SK-N-SH (cell line): ENCODE results near the gene ZNF573. TPM values are rescaled to one million over a fixed set of nuclear protein-coding genes. Genes with fewer than 3 reads are reported as not detected.

ENCODE experiments used
- CTCF ChIA-PET: fragments of 300-600, 350-600 bp; formaldehyde crosslinking; extraction: SDS; loops from one replicate; lab custom pipeline; 2021; lab: Yijun Ruan, JAX
- POLR2A ChIA-PET: fragments of 350-600 bp; sonication (Branson Sonifier 250); formaldehyde crosslinking; extraction: SDS; loops from one replicate; lab custom pipeline; 2020; ENCODE audit warnings: antibody characterized with exemption, inconsistent platforms; lab: Yijun Ruan, JAX
- DNase-seq: peaks from one replicate; pipeline ENCODE4 v3.0.0; 2012
- H2AFZ ChIP-seq: fragments of 200-600 bp; sonication (generic); 2 replicates; pipeline ENCODE4 v1.8.1; 2016; ENCODE audit warnings: antibody characterized with exemption, mild to moderate bottlenecking, low read depth
- H3F3A ChIP-seq: fragments of 200-600 bp; sonication (generic); replicated peaks from 2 replicates; pipeline ENCODE3; 2016; ENCODE audit warnings: antibody characterized with exemption, mild to moderate bottlenecking; ENCODE audit not compliant: insufficient read depth
- H3K27ac ChIP-seq, 2 experiments: fragments of 200-500 bp in 1 of 2; fragments of 200-600 bp in 1 of 2; sonication (Bioruptor generic) in 1 of 2; sonication (generic), shearing (Covaris generic) in 1 of 2; 2 replicates each; pipeline versions ENCODE4 v1.5.1 to v1.6.1; 2014 to 2016; ENCODE audit warnings: low read depth in 2 of 2, inconsistent platforms in 1 of 2, low read length in 1 of 2, mild to moderate bottlenecking in 1 of 2, mixed read lengths in 1 of 2
- H3K27me3 ChIP-seq: fragments of 200-600 bp; sonication (generic), shearing (Covaris generic); 2 replicates; pipeline ENCODE4 v1.6.1; 2016; ENCODE audit warnings: mixed run types; ENCODE audit not compliant: insufficient read depth
- H3K36me3 ChIP-seq, 2 experiments: fragments of 200-500 bp in 1 of 2; fragments of 200-600 bp in 1 of 2; sonication (Bioruptor generic) in 1 of 2; sonication (generic) in 1 of 2; replicated peaks in 1 of 2; 2 replicates each; pipeline versions ENCODE3 to v1.5.1; 2014 to 2016; ENCODE audit warnings: low read length in 1 of 2, mild to moderate bottlenecking in 1 of 2; ENCODE audit not compliant: insufficient read depth in 2 of 2, control insufficient read depth in 1 of 2
- H3K4me1 ChIP-seq, 2 experiments: fragments of 200-500 bp in 1 of 2; fragments of 200-600 bp in 1 of 2; sonication (Bioruptor generic) in 1 of 2; sonication (generic), shearing (Covaris generic) in 1 of 2; 2 replicates each; pipeline versions ENCODE4 v1.5.1 to v1.6.1; 2014 to 2016; ENCODE audit warnings: low read depth in 1 of 2, low read length in 1 of 2, mixed run types in 1 of 2; ENCODE audit not compliant: insufficient read depth in 2 of 2, control insufficient read depth in 1 of 2
- H3K4me2 ChIP-seq: fragments of 200-600 bp; sonication (generic), shearing (Covaris generic); 2 replicates; pipeline ENCODE4 v1.6.1; 2017; ENCODE audit warnings: mixed run types
- H3K4me3 ChIP-seq, 2 experiments: fragments of 200-500 bp in 1 of 2; fragments of 200-600 bp in 1 of 2; sonication (Bioruptor generic) in 1 of 2; sonication (generic), shearing (Covaris generic) in 1 of 2; 2 replicates each; pipeline versions ENCODE4 v1.5.1 to v1.8.1; 2014 to 2016; ENCODE audit warnings: low read depth in 2 of 2, inconsistent platforms in 1 of 2, low read length in 1 of 2, mild to moderate bottlenecking in 1 of 2, mixed read lengths in 1 of 2, moderate library complexity in 1 of 2
- H3K79me2 ChIP-seq: fragments of 200-600 bp; sonication (generic); 2 replicates; pipeline ENCODE4 v1.8.1; 2017; ENCODE audit warnings: mild to moderate bottlenecking; ENCODE audit not compliant: insufficient read depth
- H3K9ac ChIP-seq: fragments of 200-600 bp; sonication (generic); 2 replicates; pipeline ENCODE4 v1.6.1; 2017; ENCODE audit warnings: mixed run types
- H3K9me2 ChIP-seq: fragments of 200-600 bp; sonication (generic); 2 replicates; pipeline ENCODE4 v1.6.1; 2017; ENCODE audit warnings: mixed run types
- H3K9me3 ChIP-seq: fragments of 200-600 bp; sonication (generic); 2 replicates; pipeline ENCODE4 v1.6.1; 2017; ENCODE audit warnings: mixed run types, mild to moderate bottlenecking, moderate library complexity
- H4K20me1 ChIP-seq: fragments of 200-600 bp; sonication (generic); 2 replicates; pipeline ENCODE4 v1.6.1; 2017; ENCODE audit warnings: mild to moderate bottlenecking, mixed run types; ENCODE audit not compliant: insufficient read depth
- EP300 ChIP-seq, 2 experiments: IDR thresholded peaks; 2 replicates each; pipeline versions ENCODE4 v1.4.0 to v1.6.1; 2012; ENCODE audit warnings: borderline replicate concordance in 1 of 2, low read depth in 1 of 2, low read length in 1 of 2
- FOSL2 ChIP-seq: IDR thresholded peaks from 2 replicates; pipeline ENCODE4 v1.4.0; 2012; ENCODE audit warnings: low read depth, mild to moderate bottlenecking, moderate library complexity, borderline replicate concordance
- FOXJ3 ChIP-seq: sonication (generic); formaldehyde crosslinking; IDR thresholded peaks from 2 replicates; pipeline ENCODE4 v1.5.1; 2020; ENCODE audit warnings: mild to moderate bottlenecking, missing genetic modification reagents
- FOXM1 ChIP-seq: IDR thresholded peaks from 2 replicates; pipeline ENCODE4 v1.4.0; 2012; ENCODE audit warnings: low read depth, mild to moderate bottlenecking
- GABPA ChIP-seq: IDR thresholded peaks from 2 replicates; pipeline ENCODE4 v1.4.0; 2012; ENCODE audit warnings: low read depth, mild to moderate bottlenecking
- IRF3 ChIP-seq: fragments of 150-350 bp; IDR thresholded peaks from 2 replicates; pipeline ENCODE4 v1.6.1; 2016; ENCODE audit warnings: mild to moderate bottlenecking, low read depth, low read length
- JUND ChIP-seq: IDR thresholded peaks from 2 replicates; pipeline ENCODE4 v1.4.0; 2012
- MEF2A ChIP-seq: IDR thresholded peaks from 2 replicates; pipeline ENCODE4 v1.4.0; 2012; ENCODE audit warnings: low read depth, borderline replicate concordance
- NFIC ChIP-seq: IDR thresholded peaks from 2 replicates; pipeline ENCODE4 v1.4.0; 2012; ENCODE audit warnings: borderline replicate concordance
- POLR2AphosphoS5 ChIP-seq: IDR thresholded peaks from 2 replicates; pipeline ENCODE4 v1.6.1; 2012; ENCODE audit warnings: low read depth, low read length
- RXRA ChIP-seq: IDR thresholded peaks from 2 replicates; pipeline ENCODE4 v1.4.0; 2012; ENCODE audit warnings: low read depth, mild to moderate bottlenecking, borderline replicate concordance
- TCF12 ChIP-seq: IDR thresholded peaks from 2 replicates; pipeline ENCODE4 v1.4.0; 2012
- TEAD4 ChIP-seq: IDR thresholded peaks from 2 replicates; pipeline ENCODE4 v1.4.0; 2012; ENCODE audit warnings: mild to moderate bottlenecking, borderline replicate concordance; ENCODE audit not compliant: insufficient read depth
- USF2 ChIP-seq: fragments of 150-350 bp; IDR thresholded peaks from 2 replicates; pipeline ENCODE4 v1.6.1; 2017; ENCODE audit warnings: antibody characterized with exemption, low read length, low read depth, borderline replicate concordance
- YY1 ChIP-seq: IDR thresholded peaks from 2 replicates; pipeline ENCODE4 v1.4.0; 2012; ENCODE audit warnings: low read depth, mild to moderate bottlenecking
- ZBTB33 ChIP-seq: IDR thresholded peaks from 2 replicates; pipeline ENCODE4 v1.4.0; 2012; ENCODE audit warnings: low read depth, borderline replicate concordance
- WGBS: methylation state at CpG from one replicate; pipeline ENCODE4 v1.1.6; 2017; ENCODE audit warnings: low lambda C conversion rate; 5-methylcytosine and 5-hydroxymethylcytosine counted together
- polyA plus RNA-seq, 3 experiments: library from polyadenylated mRNA; depleted of rRNA; stranded (reverse); fragments of >200 nt; gene quantifications; 2 replicates each; pipeline ENCODE4 v1.2.3, GENCODE V29; 2012

ZNF573 gene
- polyA plus RNA-seq, 1 of the 3 experiments (the other 2 are of a cell fraction) = 1.3 TPM

GRCh38 chr19:37738371-37738770 lies 41.0 kb downstream of the ZNF573 start:
- Histone ChIP-seq H3K9me3 (peaks cover 20% of the 10 kb centered on the region; the same call in 1 of the 2 replicates), H3F3A (no peaks in the 10 kb centered on the region), H3K9me2 (no peaks in the 10 kb centered on the region), H4K20me1 (no peaks in the 10 kb centered on the region), H3K4me3 (no peak overlapping the region), H3K36me3 (peaks cover 14 to 20% of the 10 kb centered on the region in 2 experiments), H2AFZ (no peak overlapping the region), H3K27ac (no peak overlapping the region), H3K27me3 (no peaks in the 10 kb centered on the region), H3K9ac (no peak overlapping the region), H3K4me2 (no peak overlapping the region), H3K79me2 (no peaks in the 10 kb centered on the region), H3K4me1 (no peaks in the 10 kb centered on the region)
- no peak for TF ChIP-seq IRF3
- TF ChIP-seq EP300 (IDR thresholded peaks at IDR 0.05; ENCODE audit: borderline replicate concordance in 1 of 2, low read depth in 1 of 2, low read length in 1 of 2) = no peak
- TF ChIP-seq TCF12 = no peak
- TF ChIP-seq FOXM1 = no peak
- no peak for TF ChIP-seq GABPA
- TF ChIP-seq FOXJ3 = no peak
- TF ChIP-seq MEF2A = no peak
- no peak for TF ChIP-seq FOSL2
- no peak for TF ChIP-seq TEAD4
- no peak for TF ChIP-seq USF2
- TF ChIP-seq POLR2AphosphoS5 = no peak
- TF ChIP-seq YY1 = no peak
- TF ChIP-seq ZBTB33 = no peak
- no peak for TF ChIP-seq JUND
- TF ChIP-seq RXRA = no peak
- no peak for TF ChIP-seq NFIC
- DNase-seq = no peak
- 81% methylated on average over 5 of the region's 5 CpGs for WGBS
- CTCF ChIA-PET = no interaction called here
- POLR2A ChIA-PET = no interaction called here
